ELR (cell line): ENCODE results near the gene GABPB2.

Experiments used
- DNase-seq: peaks from one replicate; pipeline ENCODE4 v3.0.0-alpha.2; 2015; ENCODE audit warnings: low read depth

GABPB2 gene

DNA sequence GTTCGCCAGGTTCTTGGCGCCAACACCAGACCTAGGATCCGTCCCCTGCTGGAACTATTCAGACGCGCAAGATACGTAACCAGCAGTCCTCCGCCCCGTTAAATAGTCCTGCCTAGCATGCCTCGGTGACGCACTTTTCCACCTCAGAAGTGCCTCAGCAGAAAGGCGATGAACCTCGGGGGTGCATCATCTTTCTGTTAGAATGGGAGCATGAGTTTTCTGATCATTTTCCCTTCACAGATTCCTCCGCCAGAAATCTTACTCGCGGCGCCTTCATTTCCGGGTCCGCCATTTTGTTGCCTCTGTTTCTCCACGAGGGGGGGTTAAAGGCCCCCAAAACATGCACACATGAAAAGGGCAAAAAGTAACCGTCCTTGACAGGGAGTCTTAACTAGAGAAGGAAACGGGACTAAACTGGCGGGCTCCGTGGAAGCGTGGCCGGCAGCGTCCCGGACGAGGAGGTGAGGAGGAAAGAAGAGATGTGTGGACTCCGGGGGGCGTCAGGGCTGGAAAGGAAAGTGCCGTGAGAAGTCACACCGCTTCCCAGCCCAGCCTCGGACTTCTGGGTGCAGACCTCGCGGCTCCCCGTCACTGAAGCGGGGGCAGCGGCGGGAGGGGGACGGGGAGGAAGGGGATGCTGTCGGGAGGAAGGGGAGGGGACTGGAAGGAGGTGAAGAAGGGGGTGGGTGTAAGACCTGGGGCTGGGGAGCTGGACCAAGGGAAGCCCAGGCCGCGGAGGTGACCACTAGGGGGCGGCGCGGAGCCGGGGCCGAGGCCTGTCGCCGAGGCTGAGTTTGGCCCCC, at the start of gene GABPB2:
Gene GABPB2, plus strand, starts transcription at position 288 of the 803 bp plus-strand sequence. CDS start 17,429 bp downstream, outside the sequence.
- peak; percentile 98 for DNase-seq

- peak; percentile 71 for DNase-seq
Observed at GRCh38 chr1:151024540-151025146, 45.9 kb upstream of the GABPB2 start.

GRCh38 chr1:151026460-151026859, 44.1 kb upstream of the GABPB2 start:
- DNase-seq: no peak

DNA sequence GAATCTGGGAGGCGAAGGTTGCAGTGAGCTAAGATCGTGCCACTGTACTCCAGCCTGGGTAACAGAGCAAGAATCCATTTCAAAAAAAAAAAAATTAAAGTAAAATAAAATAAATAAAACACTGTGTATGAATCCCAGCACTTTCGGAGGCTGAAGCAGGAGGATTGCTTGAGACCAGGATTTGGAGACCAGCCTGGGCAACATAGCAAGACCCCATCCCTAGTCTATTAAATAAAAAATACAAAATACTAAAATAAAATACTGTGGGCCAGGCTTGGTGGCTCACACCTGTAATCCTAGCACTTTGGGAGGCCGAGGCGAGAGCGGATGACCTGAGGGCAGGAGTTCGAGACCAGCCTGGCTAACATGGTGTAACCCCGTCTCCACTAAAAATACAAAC, 38.4 kb upstream of the GABPB2 start:
- DNase-seq: no peak

- DNase-seq: no peak
Observed at GRCh38 chr1:151035167-151035566, 35.4 kb upstream of the GABPB2 start.

GRCh38 chr1:151036356-151036755, 34.2 kb upstream of the GABPB2 start, which contains the start of gene BNIPL:
TSS of gene BNIPL (plus strand) at chr1:151036586. CDS start at chr1:151036726, 140 bp downstream.
- DNase-seq: no peak

DNA sequence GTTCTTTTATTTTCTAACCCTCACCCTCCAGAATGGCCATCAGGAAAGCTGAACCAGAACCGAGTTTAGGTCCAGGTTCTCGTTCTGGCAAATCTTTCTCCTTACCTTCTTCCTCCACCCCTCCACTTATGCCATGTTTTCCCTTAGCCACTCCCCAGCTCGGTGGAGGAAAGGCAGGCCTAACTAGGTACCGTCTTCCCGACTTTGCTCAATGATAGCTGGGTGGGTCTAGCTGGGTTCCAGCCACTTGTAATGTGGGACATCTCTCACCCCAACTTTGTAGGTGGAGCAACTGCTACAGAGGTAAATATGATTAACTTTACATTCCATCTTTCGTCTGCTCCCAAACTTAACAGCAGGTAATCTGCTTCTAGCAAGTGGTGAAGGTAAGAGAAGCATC, 33.5 kb upstream of the GABPB2 start:
- no peak for DNase-seq

GRCh38 chr1:151039521-151039920, 31.0 kb upstream of the GABPB2 start:
- DNase-seq: no peak

GRCh38 chr1:151043163-151043562, 27.4 kb upstream of the GABPB2 start:
- DNase-seq: no peak

DNA sequence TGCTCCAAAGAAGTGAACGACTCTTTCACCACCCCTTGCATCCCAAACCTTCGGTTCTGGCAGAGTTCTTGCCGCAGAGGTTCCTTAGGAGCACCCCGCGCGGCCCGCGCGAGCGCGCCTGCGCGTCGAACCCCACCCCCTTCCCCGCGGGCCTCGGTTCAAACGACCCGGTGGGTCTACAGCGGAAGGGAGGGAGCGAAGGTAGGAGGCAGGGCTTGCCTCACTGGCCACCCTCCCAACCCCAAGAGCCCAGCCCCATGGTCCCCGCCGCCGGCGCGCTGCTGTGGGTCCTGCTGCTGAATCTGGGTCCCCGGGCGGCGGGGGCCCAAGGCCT, 23.0 kb upstream of the GABPB2 start, which contains the start of gene C1orf56:
Gene C1orf56, plus strand, starts transcription at position 161 of the 334 bp plus-strand sequence. Its CDS starts 97 bp downstream, at position 258.
- DNase-seq: peak; percentile 80

- DNase-seq: peak; percentile 80
Observed at GRCh38 chr1:151047925-151048644, 22.5 kb upstream of the GABPB2 start.

DNA sequence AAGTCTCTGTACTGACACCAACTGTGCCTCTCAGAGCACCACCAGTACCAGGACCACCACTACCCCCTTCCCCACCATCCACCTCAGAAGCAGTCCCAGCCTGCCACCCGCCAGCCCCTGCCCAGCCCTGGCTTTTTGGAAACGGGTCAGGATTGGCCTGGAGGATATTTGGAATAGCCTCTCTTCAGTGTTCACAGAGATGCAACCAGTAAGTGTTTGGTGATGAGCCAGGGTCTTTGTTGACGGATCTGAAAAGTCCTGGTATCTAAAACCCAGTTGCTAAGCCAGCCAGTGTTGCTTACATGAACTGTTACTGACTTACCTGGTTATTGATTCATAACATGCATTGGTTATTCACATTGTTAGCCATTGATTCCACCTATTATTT, 21.9 kb upstream of the GABPB2 start:
- DNase-seq: no peak

- no peak for DNase-seq
Observed at GRCh38 chr1:151049458-151049857, 21.1 kb upstream of the GABPB2 start.

DNA sequence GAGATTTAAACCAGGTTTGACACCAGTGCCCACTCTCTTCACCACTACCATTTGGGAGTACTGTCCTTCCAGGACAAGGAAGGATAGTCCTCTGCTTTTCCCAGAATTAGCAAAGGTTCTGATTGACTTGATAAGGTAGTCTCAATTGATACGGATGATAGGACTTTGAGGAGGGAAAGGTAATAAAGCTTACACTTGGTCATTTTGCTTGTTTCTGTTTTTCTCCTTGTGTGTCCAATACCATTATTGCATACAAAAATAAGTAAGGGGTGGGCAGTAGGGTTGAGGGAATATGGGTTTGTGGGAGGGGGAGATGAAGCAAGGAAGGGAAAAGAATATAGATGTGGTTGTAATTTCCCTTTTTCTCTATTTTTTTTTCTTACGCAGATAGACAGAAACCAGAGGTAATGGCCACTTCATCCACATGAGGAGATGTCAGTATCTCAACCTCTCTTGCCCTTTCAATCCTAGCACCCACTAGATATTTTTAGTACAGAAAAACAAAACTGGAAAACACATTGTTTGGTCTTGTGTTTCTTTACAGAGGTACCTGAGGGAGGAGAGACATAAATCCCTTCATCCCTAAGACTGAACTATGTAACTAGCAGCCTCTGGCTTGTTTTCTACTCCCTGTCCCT, 20.4 kb upstream of the GABPB2 start:
- DNase-seq: no peak

DNA sequence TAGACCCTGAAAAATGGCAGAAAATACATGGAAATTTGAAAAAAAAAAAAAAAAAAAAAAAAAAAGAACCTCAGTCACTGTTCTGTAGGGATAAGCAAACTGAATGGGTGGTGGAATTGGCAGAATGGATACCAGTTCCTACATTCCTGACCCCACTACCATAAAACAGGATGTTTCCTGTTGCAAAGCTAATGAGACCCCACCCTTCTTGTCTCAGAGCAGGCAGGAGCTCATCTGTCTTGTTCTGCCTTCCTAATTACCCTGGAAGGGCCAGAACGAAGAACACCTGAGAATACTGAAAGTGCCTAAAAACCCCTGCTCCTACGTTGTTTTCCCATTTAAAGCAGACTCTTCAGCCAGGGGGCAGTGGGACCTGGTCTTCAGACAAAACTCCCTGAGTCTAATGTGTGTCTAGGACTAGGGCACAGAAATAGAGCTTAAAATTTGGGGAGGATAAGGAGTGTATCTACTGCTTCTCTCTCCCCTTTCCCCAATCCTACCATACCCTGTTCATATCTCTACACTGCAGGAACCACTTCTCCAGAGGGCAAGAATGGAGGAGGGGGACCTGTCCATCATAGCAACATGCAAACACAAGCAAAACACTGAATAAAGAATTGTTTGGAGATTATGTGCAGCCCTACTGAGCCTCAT, 19.1 kb upstream of the GABPB2 start:
- DNase-seq: no peak

- DNase-seq: no peak
Observed at GRCh38 chr1:151054971-151055547, 15.5 kb upstream of the GABPB2 start.

GRCh38 chr1:151055581-151055980, 15.0 kb upstream of the GABPB2 start:
- DNase-seq: no peak

DNA sequence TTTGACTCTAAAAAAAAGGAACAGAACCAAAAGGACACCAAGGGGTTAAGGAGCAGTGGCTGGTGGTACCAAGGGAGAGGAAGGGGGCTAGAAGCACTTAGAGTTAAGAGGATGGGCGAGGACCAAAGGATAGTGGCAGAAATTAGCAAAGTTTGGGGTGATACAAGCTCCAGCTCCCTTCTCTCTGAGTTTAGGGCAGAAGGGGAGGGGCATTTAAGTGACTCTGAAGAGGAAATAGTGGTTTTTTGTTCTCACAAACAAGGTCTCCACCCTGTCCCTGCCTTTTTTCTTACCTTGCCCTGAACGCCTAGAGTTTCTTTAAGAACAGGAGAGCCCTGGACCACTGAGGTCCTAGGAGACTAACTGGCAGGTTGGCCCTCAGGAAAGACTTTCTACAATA, 14.4 kb upstream of the GABPB2 start:
- DNase-seq: no peak

GRCh38 chr1:151058692-151059091, 11.9 kb upstream of the GABPB2 start:
- DNase-seq: peak; percentile 31

DNA sequence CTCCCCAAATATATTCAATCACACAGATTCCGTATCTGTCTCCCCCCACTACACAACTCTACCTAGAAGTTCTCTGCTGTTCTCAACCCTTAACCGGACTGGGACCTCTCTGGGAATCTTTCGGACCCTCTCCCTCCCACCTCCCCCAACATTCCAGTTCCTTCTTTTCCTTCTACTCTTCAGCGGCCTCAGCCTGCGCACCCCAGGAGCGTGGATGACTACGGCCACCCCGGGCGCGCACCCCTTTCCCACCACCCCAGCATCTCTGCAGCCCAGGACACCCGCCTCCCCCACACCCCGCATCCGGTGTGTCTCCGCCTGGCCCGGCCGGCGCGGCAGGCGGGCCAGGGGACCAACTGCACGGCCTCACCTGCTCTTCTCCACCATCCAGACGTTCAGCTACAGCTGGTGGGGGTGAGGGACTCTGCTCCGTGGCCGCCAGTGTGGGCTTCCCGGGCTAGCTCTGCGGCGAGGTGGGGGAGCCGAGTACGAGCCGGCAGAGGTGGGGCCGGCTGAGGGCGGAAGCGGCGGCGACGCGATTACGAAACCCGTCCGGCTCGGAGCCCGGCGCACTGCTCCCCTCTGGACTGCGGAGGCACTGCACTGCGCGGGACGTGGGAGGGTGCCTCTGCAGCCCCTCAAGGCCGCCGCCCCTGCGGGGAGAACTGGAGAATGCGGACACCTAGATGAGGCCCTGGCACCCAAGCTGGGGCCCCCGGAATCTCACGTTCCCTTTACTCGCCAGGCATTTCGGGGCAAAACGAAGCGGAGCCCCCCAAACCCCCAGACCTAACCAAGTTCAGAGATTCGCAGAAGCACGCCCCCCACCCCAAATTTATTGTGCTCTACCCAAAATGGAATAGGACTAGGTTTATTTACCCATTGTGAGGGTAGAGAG, 11.2 kb upstream of the GABPB2 start, which contains the start of gene CDC42SE1:
Gene CDC42SE1, minus strand, starts transcription at position 514 of the 898 bp plus-strand sequence. CDS start 3,892 bp downstream, outside the sequence.
- DNase-seq: peak; percentile 91
